Endodermal cell (in vitro differentiated cells): Measurements from ENCODE around the gene LBHD1. TPM values are rescaled to one million over a fixed set of nuclear protein-coding genes. Genes with fewer than 3 reads are reported as not detected.

Source experiments
- DNase-seq: peaks from one replicate; pipeline ENCODE4 v3.0.0-alpha.2; 2017
- H3K27ac ChIP-seq: 2 replicates; pipeline ENCODE4 v1.5.1; 2013; ENCODE audit warnings: mild to moderate bottlenecking, low read depth, low read length, moderate library complexity
- H3K27me3 ChIP-seq: 2 replicates; pipeline ENCODE4 v1.6.1; 2013; ENCODE audit warnings: mild to moderate bottlenecking, low read length, moderate library complexity; ENCODE audit not compliant: insufficient read depth, control insufficient read depth, poor library complexity, severe bottlenecking
- H3K36me3 ChIP-seq: 2 replicates; pipeline ENCODE4 v1.7.0; 2013; ENCODE audit warnings: mild to moderate bottlenecking, low read length, moderate library complexity; ENCODE audit not compliant: control insufficient read depth, insufficient read depth
- H3K4me1 ChIP-seq: one replicate; pipeline ENCODE4 v1.7.0; 2013; ENCODE audit warnings: low read length; ENCODE audit not compliant: control insufficient read depth, insufficient read depth
- H3K4me3 ChIP-seq: 2 replicates; pipeline ENCODE4 v1.5.1; 2013; ENCODE audit warnings: mild to moderate bottlenecking, low read length, moderate library complexity
- H3K9ac ChIP-seq: 2 replicates; pipeline ENCODE4 v1.6.1; 2013; ENCODE audit warnings: mild to moderate bottlenecking, low read length, moderate library complexity; ENCODE audit not compliant: poor library complexity, severe bottlenecking; ENCODE audit errors: extremely low read depth
- H3K9me3 ChIP-seq: 2 replicates; pipeline ENCODE4 v1.6.1; 2013; ENCODE audit warnings: mild to moderate bottlenecking, low read length, moderate library complexity; ENCODE audit not compliant: control insufficient read depth
- H3K27ac Mint-ChIP-seq: 2 replicates; pipeline ENCODE4 v1.8.0; 2020; ENCODE audit warnings: mixed read lengths
- H3K27me3 Mint-ChIP-seq: 2 replicates; pipeline ENCODE4 v1.8.0; 2021; ENCODE audit warnings: mild to moderate bottlenecking, mixed read lengths; ENCODE audit not compliant: insufficient read depth
- H3K36me3 Mint-ChIP-seq: 2 replicates; pipeline ENCODE4 v1.8.0; 2020; ENCODE audit warnings: low read depth, mixed read lengths
- H3K4me1 Mint-ChIP-seq: 2 replicates; pipeline ENCODE4 v1.8.0; 2020; ENCODE audit warnings: mixed read lengths
- H3K4me3 Mint-ChIP-seq: 2 replicates; pipeline ENCODE4 v1.8.0; 2020; ENCODE audit warnings: mild to moderate bottlenecking, moderate library complexity, mixed read lengths
- H3K9me3 Mint-ChIP-seq: 2 replicates; pipeline ENCODE4 v1.8.0; 2020; ENCODE audit warnings: mild to moderate bottlenecking, mixed read lengths
- WGBS, 2 experiments: methylation state at CpG; one replicate each; pipeline versions ENCODE4 v1.1.5 to v1.1.7; 2013; ENCODE audit warnings: missing lambda C conversion rate in 2 of 2, mixed read lengths in 1 of 2; ENCODE audit not compliant: insufficient coverage in 1 of 2, insufficient read length in 1 of 2; 5-methylcytosine and 5-hydroxymethylcytosine counted together
- total RNA-seq, 2 donors: library from RNA; stranded (reverse); fragmentation: NEBNext Ultra II Directional in 1 of 2; extraction: Animal tissue kit (Norgen Biotek cat#: 25700) in 1 of 2; gene quantifications; 2 replicates in 1 of 2; 3 replicates in 1 of 2; pipeline ENCODE4 v1.2.1, GENCODE V29; 2021
- TF ChIP-seq, protein P1 (sequence below): fragments of 200-600 bp; sonication (generic); conservative IDR thresholded peaks from 2 replicates; pipeline ENCODE4 v1.5.0; 2021; ENCODE audit warnings: antibody characterized with exemption, mild to moderate bottlenecking

LBHD1 gene
- total RNA-seq, 2 donors from 2014 or later, result 7.5 to 14.1 TPM

- H3K36me3 Mint-ChIP-seq, result peaks cover 35% of the 10 kb centered on the region
Observed at GRCh38 chr11:62673196-62673525, 1.1 kb upstream of the LBHD1 start.

GRCh38 chr11:62671236-62671607 lies 845 bp downstream of the LBHD1 start:
- H3K9me3 Mint-ChIP-seq, result no peaks in the 10 kb centered on the region
- Histone ChIP-seq H3K27ac (peak overlapping the region; percentile 71), H3K9me3 (no peaks in the 10 kb centered on the region), H3K27me3 (no peaks in the 10 kb centered on the region), H3K4me1 (no peaks in the 10 kb centered on the region), H3K4me3 (peak overlapping the region; percentile 90), H3K9ac (peak overlapping the region; percentile 81), H3K36me3 (peaks cover 39% of the 10 kb centered on the region)
- no peak for DNase-seq
- peaks cover 31% of the 10 kb centered on the region for H3K36me3 Mint-ChIP-seq
- H3K4me3 Mint-ChIP-seq, result peak overlapping the region; percentile 98
- TF ChIP-seq, protein P1, sequence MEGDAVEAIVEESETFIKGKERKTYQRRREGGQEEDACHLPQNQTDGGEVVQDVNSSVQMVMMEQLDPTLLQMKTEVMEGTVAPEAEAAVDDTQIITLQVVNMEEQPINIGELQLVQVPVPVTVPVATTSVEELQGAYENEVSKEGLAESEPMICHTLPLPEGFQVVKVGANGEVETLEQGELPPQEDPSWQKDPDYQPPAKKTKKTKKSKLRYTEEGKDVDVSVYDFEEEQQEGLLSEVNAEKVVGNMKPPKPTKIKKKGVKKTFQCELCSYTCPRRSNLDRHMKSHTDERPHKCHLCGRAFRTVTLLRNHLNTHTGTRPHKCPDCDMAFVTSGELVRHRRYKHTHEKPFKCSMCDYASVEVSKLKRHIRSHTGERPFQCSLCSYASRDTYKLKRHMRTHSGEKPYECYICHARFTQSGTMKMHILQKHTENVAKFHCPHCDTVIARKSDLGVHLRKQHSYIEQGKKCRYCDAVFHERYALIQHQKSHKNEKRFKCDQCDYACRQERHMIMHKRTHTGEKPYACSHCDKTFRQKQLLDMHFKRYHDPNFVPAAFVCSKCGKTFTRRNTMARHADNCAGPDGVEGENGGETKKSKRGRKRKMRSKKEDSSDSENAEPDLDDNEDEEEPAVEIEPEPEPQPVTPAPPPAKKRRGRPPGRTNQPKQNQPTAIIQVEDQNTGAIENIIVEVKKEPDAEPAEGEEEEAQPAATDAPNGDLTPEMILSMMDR, result no peak
- peaks cover 23% of the 10 kb centered on the region for H3K4me1 Mint-ChIP-seq
- H3K27ac Mint-ChIP-seq, result peak overlapping the region; percentile 95
- H3K27me3 Mint-ChIP-seq, result no peaks in the 10 kb centered on the region
- WGBS, 2 experiments, result 5% methylated on average over 4 to 17 of the region's 17 CpGs

More at GRCh38 chr11:62673196-62673525, 1.1 kb upstream of the LBHD1 start:
- peaks cover 42% of the 10 kb centered on the region for H3K36me3 ChIP-seq
- TF ChIP-seq, protein P1, result no peak
- peaks cover 21% of the 10 kb centered on the region for H3K4me1 Mint-ChIP-seq
- peak overlapping the region; percentile 95 for H3K27ac Mint-ChIP-seq
- H3K27me3 Mint-ChIP-seq, result no peaks in the 10 kb centered on the region
- peaks cover 4% of the 10 kb centered on the region for H3K4me1 ChIP-seq
- no peak for DNase-seq
- H3K27ac ChIP-seq, result no peak overlapping the region
- WGBS, 2 experiments, result 94 to 100% methylated on average over 1 to 2 of the region's 2 CpGs
- H3K4me3 ChIP-seq, result no peak overlapping the region
- peak overlapping the region; percentile 98 for H3K4me3 Mint-ChIP-seq
- no peak overlapping the region for H3K9ac ChIP-seq
- H3K27me3 ChIP-seq, result no peaks in the 10 kb centered on the region
- H3K9me3 ChIP-seq, result no peaks in the 10 kb centered on the region
- H3K9me3 Mint-ChIP-seq, result no peaks in the 10 kb centered on the region

- Mint-ChIP-seq H3K27ac (peak overlapping the region; percentile 72), H3K9me3 (no peaks in the 10 kb centered on the region), H3K4me3 (peak overlapping the region; percentile 98), H3K36me3 (peaks cover 27% of the 10 kb centered on the region), H3K27me3 (no peaks in the 10 kb centered on the region), H3K4me1 (peaks cover 23% of the 10 kb centered on the region)
- no peak overlapping the region for H3K4me3 ChIP-seq
- WGBS, 2 experiments, result 93 to 100% methylated on average over 2 to 4 of the region's 4 CpGs
- no peaks in the 10 kb centered on the region for H3K4me1 ChIP-seq
- no peaks in the 10 kb centered on the region for H3K9me3 ChIP-seq
- H3K27ac ChIP-seq, result peak overlapping the region; percentile 36
- TF ChIP-seq, protein P1, result no peak
- no peaks in the 10 kb centered on the region for H3K27me3 ChIP-seq
- DNase-seq, result peak; percentile 55
- H3K9ac ChIP-seq, result no peak overlapping the region
- H3K36me3 ChIP-seq, result peaks cover 29% of the 10 kb centered on the region
Observed at GRCh38 chr11:62669420-62670161, 2.5 kb downstream of the LBHD1 start.
